Activated naive CD4-positive, alpha-beta T cell (primary cell): ENCODE measurements around the gene SOBP.

Source experiments
- DNase-seq, 4 experiments: peaks; one replicate each; lab custom pipeline; 2025; lab: John Stamatoyannopoulos, UW

SOBP gene

DNA sequence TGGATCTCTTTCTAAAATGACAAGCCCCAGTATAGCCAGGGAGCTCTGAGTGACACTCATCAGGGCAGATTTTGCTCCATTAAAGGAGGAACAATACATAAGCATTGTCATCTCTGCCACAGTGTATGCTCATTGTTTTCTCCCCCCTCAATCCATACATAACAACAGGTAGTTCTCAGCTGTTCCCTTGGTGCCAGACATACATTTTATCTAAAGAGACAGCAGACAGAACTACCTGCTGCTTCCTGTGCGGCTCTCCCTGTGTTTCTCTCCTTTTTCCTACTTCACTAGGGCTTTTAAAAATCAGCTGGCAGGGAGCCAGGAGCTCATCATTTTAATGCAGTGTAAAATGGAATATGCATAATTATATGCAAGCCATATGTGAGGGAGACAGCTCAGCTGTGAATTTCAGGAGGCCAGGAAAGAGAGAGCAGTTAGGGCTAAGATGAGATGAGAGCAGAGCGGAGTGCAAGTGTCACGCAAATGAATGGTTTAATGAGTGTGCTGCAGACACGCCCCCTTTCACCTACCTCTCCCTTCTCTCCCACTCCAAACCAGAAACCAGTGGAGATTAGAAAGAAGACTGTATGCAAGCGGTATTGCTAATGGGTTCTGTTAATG, 96.0 kb downstream of the SOBP start:
- no peak for DNase-seq

DNA sequence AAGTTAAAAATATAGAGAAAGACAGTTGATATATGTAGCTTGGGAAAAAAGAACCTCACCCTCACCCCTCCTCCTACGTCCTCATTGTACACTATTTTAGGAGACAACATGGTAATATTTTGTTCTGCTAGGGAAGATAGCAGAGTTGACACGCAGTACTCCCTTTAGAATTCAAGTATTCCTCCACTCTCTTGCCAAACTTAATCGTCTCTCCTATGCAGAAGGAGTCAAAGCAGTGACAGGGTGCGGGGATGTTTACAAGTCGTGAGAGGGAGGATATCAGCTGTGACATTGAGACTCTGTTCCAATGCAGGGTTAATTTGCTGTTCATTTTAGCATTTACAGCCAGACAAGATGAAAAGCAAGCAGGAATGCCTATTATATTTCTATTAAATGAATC, 97.5 kb downstream of the SOBP start:
- no peak for DNase-seq

DNA sequence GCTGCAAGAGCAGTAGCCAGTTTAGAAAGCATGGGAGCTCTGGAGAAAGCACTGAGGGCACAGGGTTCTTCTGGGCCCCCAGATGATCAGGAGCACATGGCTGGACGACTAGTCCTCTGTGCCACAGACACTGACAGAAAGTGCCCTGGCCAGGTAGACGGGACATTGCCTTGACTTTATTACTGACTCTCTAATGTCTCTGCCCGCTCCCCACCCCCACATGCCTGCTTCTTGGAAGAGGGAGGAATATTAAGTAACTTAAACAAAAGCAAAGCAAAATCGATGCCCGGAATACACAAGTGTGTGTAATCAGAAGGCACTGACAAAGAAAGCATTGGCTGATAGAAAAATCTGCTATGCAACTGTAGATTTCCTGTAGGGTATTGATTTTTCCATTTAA, 99.3 kb downstream of the SOBP start:
- no peak for DNase-seq

DNA sequence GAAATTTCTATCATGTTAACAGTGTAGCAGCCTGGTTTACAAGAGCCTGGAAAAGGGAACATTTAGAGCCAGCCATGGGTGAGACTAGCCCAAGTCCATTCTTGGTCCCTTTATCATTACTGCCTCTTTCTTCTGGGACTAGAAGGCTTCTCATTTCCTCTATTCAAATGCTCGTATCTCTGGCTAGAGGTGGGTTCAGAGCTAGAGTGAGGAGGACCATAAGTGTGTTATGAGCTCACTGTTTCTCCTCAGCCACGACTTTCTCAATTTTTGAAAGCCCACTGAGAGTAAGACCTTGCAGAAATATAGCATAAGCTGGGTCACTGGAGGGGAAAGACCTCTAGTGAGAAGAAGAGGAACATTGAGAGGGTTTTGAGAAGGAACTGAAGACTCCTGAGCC, 100.0 kb downstream of the SOBP start:
- no peak for DNase-seq

- no peak for DNase-seq
Measured at GRCh38 chr6:107590378-107590777, 100.5 kb downstream of the SOBP start.

GRCh38 chr6:107591346-107591745, 101.4 kb downstream of the SOBP start:
- no peak for DNase-seq

GRCh38 chr6:107592806-107593205, 102.9 kb downstream of the SOBP start:
- no peak for DNase-seq

- DNase-seq, result no peak
Measured at GRCh38 chr6:107594736-107595135, 104.8 kb downstream of the SOBP start.

DNA sequence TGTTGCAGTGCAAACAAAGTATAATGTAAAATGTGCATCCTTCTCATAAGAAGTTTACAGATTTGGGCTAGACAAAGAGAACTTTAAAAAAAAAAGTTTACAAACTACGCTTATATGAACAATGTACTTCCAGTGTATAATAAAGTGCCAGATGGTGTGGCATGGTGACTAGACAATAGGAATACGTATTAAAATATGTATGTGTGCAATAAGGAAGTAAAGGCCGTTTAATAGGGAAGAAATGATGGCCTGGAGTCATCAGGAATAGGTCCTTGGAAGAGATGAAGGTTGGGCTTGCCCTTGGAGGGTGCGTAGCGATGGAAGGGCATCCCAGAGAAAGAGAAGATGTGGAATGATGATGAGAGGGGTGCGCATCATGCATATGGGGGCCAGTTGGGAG, 108.2 kb downstream of the SOBP start:
- DNase-seq, result no peak

- no peak for DNase-seq
Measured at GRCh38 chr6:107599043-107599442, 109.1 kb downstream of the SOBP start.

DNA sequence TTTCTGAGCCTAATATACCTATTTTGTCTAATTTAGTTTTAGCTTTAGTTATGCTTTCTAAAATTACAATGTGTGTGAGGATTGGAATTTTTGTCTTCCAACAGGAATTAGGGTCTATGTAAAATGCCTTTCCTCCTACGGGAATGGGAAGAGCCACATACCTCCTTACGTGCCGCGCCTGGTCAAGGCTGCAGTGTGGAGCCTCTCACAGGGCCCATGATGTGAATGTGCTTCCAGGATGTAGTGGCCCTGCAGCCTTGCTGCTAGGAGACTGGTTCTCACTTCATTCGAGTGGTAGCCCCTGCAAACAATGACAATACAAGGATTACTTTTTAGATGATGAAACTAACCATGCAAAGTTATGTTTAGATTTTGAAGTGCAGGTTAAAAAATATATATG, 110.2 kb downstream of the SOBP start:
- DNase-seq, result no peak

GRCh38 chr6:107600936-107601335, 111.0 kb downstream of the SOBP start:
- no peak for DNase-seq

GRCh38 chr6:107601406-107601805, 111.5 kb downstream of the SOBP start:
- DNase-seq, result no peak

DNA sequence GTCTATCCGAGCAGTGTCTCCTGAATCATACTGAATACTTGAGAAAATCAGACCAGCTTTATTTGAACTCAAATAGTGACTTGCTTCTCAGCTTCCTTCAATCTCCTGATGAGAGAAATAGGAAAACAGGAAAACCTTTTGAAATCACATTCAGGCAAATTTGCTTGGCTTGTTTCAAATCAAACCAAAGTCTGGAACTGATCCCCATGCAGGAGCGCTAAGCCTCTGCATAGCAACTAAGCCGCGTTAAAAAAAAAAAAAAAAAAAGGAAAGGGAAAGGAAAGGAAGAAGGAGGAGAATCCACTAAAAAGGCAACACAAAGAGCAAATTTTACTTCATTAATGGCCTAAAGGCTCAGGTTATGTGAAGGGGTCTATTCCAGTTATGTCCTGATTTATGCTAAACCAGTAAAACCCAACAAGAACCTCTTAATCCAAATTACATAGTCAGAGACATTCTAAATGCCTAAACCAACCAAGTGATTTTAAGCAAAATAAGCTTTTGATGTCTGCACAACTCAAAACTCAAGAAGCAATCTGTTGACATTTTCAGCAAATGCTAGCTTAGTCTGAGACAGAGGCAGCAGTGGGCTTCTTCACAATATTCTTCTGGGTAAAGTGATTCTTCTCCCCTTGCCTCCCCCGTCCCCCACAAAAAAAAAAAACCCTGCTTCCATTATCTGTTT, 112.5 kb downstream of the SOBP start:
- DNase-seq, result no peak

GRCh38 chr6:107603006-107603370, 113.1 kb downstream of the SOBP start:
- DNase-seq, result no peak

DNA sequence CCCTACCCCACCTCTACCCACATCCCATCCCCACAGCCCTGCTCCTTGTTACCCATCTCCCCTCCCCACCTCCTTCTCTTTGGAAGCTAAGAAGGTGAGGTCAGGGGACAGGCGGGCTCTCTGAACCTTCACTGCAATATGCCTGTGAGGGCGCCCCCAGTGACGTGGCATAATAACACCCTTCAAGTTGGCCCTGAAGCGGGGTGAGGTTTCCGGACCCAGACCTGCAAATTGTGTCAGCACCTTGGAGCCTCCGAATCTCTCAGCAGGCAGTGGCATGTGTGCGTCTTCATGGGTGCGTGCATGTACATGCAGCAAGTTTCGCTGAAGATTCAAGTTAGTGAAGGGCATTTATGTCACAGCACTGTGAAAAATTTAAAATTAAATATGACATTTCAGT, 114.6 kb downstream of the SOBP start:
- no peak for DNase-seq

DNA sequence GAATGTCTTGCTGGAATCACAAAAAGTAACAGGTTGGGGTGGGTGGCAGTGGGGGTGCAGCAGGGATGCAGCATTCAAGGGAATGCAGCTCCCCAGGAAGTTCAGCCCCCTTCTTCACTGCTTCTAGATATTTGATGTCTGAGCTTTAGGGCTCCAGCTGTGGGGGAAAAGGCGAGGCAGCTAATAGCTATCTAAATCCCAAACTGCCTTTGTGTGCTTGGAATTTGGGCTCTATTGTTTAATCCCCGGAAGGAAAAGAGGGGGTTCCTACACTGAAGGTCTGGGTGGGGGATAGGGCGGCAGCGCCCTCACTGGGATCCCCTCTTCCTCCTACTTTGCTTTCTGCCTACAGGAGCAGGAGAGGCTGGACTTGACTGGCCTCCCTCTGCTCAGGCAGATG, 116.5 kb downstream of the SOBP start:
- no peak for DNase-seq

DNA sequence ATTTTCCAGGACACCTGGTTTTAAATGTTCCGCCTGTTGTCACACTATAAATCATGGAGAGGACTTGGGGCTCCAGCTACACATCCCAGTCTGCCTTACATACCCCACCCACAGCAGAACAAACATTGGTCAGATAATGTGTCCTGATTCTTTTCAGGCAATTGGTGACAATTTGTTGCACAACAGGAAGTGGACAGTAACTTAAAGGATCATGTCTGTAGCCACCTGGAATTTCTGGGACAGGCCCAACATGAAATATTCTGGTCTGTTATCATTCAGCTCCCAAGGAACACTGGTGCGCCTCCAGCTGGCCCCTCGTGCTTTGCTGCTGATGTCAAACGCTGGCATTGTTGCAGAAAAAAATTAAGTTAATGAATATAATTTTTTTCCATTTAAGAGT, 117.2 kb downstream of the SOBP start:
- DNase-seq, result no peak

DNA sequence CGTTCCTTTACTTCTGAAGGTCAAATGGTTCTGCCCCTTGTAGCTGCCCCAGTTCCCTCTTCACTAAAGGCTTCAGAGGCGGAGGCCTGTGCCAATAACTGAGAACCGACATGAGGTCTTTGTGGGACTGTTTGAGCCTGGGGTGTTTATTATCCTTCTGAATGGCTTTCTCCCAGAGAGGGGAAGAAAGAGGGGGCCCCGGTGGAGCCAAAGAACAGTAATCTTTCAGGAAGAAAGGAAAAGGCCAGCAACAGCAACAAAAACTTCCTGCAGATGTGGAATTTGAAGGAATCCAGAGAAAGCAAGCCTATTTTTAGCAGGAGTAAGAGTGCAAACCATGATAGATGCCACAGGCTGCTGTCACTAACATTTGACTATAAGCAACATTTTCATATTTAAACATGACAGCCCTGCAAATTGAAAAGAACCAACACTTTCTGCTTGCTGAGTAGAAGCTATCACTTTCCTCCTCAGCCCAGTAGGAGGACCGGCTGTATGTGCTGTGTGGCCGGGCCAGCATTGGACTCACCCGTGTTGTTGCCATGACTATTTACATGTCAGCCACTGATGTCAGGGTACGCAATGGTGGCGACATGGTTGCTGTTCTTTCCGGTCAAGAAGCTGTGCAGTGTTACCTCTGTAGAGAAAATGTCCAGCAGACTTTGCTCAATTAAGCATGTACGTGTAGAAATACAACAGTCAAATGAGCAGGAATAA, 121.3 kb downstream of the SOBP start:
- no peak for DNase-seq

- no peak for DNase-seq
Measured at GRCh38 chr6:107612762-107613415, 123.0 kb downstream of the SOBP start.

DNA sequence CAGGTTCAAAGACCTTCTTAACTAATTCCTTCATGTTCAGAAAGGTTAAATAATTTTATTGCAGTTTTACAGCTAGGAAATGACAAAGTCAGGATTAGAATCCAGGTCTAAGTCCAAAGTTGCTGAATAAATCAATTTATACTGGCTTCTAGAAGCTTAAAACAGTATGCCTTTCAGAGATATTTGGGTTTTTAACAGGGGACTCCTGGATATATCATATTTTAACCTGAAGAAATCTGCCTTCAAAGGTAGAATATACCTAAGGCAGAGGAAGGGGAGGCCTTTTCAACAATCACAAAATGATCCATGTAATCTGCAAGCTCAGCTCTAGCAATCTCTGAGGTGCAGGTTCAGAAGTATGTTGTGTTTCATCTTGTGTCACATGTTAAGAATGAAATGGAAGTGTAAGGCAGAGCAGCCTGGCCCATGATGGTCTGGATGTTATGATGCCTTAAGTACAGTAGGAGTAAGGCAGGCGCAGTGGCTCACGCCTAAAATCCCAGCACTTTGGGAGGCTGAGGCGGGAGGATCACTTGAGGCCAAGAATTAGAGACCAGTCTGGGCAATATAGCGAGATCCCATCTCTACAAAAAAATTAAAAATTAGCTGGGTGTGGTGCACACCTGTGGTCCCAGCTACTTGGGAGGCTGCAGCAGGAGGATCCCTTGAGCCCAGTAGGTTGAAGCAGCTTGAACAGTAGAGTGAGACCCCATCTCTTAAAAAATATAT, 123.9 kb downstream of the SOBP start:
- no peak for DNase-seq

- no peak for DNase-seq
Measured at GRCh38 chr6:107614828-107615227, 124.9 kb downstream of the SOBP start.
